ENCODE measurements around the gene DLL1. TPM values are rescaled to one million over a fixed set of nuclear protein-coding genes. Genes with fewer than 3 reads are reported as not detected.
"Not testable (repeated sequence)": the region's sequence is repeated elsewhere in the genome, so short reads cannot be mapped to it uniquely, and the experiment has no call there.

Gene DLL1
- total RNA-seq = 10 to 100 TPM; 11.0 to 24.0 (median 16.5) TPM
- long read RNA-seq, donor 1, partial matches to known transcripts = 3 of 16 reads
- long read RNA-seq, donor 1, other reads (novel, unspliced or antisense) = 9 of 16 reads
- long read RNA-seq, donor 2, partial matches to known transcripts = 3 of 8 reads
- long read RNA-seq, donor 2, other reads (novel, unspliced or antisense) = 1 of 8 reads

GRCh38 chr6:170290296-170291128, at the start of gene DLL1:
DLL1 (minus strand) TSS chr6:170291078; CDS start chr6:170290139, 939 bp downstream.
- Histone ChIP-seq H3K4me3 (peak within 1 kb of the TSS; percentile 40), H3K9me3 (no peaks in the 10 kb centered on the region), H3K4me1 (ENCODE audit: low read depth) (peaks cover 57% of the 10 kb centered on the region), H3K36me3 (ENCODE audit: low read depth) (no peaks in the 10 kb centered on the region)
- DNase-seq (peak in 2 of 3 donors; percentile 62 to 72), ATAC-seq (peak; percentile 52)
- intact Hi-C loops (cut with DNase I, micrococcal nuclease) = no loop called here
- TF ChIP-seq CTCF (IDR thresholded peaks at IDR 0.05) = no peak

- H3K36me3 ChIP-seq (ENCODE audit: low read depth); ATAC-seq; intact Hi-C loops (cut with DNase I, micrococcal nuclease); DNase-seq; H3K4me3 ChIP-seq; H3K4me1 ChIP-seq (ENCODE audit: low read depth); H3K9me3 ChIP-seq: not testable (repeated sequence)
Measured at GRCh38 chr6:170335199-170335598, 44.3 kb upstream of the DLL1 start.

GRCh38 chr6:170329321-170329720, 38.4 kb upstream of the DLL1 start:
- intact Hi-C loops (cut with DNase I, micrococcal nuclease) = no loop called here
- no peaks in the 10 kb centered on the region for H3K9me3 ChIP-seq
- H3K36me3 ChIP-seq (ENCODE audit: low read depth) = no peaks in the 10 kb centered on the region
- TF ChIP-seq CTCF (IDR thresholded peaks at IDR 0.05) = no peak
- no peak for ATAC-seq
- no peaks in the 10 kb centered on the region for H3K4me1 ChIP-seq (ENCODE audit: low read depth)
- no peak for DNase-seq
- H3K4me3 ChIP-seq = no peak overlapping the region

GRCh38 chr6:170317718-170318117, 26.8 kb upstream of the DLL1 start:
- Histone ChIP-seq H3K4me3 (no peak overlapping the region), H3K9me3 (no peaks in the 10 kb centered on the region), H3K36me3 (ENCODE audit: low read depth) (no peaks in the 10 kb centered on the region), H3K4me1 (ENCODE audit: low read depth) (no peaks in the 10 kb centered on the region)
- no peak for TF ChIP-seq CTCF (IDR thresholded peaks at IDR 0.05)
- no peak for DNase-seq
- intact Hi-C loops (cut with DNase I, micrococcal nuclease) = no loop called here
- no peak for ATAC-seq

GRCh38 chr6:170317076-170317475, 26.2 kb upstream of the DLL1 start:
- intact Hi-C loops (cut with DNase I, micrococcal nuclease) = no loop called here
- TF ChIP-seq CTCF (IDR thresholded peaks at IDR 0.05) = no peak
- Histone ChIP-seq H3K4me1 (ENCODE audit: low read depth) (no peaks in the 10 kb centered on the region), H3K36me3 (ENCODE audit: low read depth) (no peaks in the 10 kb centered on the region), H3K4me3 (no peak overlapping the region), H3K9me3 (no peaks in the 10 kb centered on the region)
- no peak for DNase-seq
- ATAC-seq = no peak

GRCh38 chr6:170316071-170316470, 25.2 kb upstream of the DLL1 start:
- TF ChIP-seq CTCF (IDR thresholded peaks at IDR 0.05) = no peak
- H3K4me1 ChIP-seq (ENCODE audit: low read depth) = no peaks in the 10 kb centered on the region
- H3K36me3 ChIP-seq (ENCODE audit: low read depth) = no peaks in the 10 kb centered on the region
- H3K9me3 ChIP-seq = no peaks in the 10 kb centered on the region
- DNase-seq (no peak), ATAC-seq (no peak)
- intact Hi-C loops (cut with DNase I, micrococcal nuclease) = no loop called here
- H3K4me3 ChIP-seq = no peak overlapping the region

Data from mucosa of descending colon (tissue), 3 donors.